Prostate gland (tissue), 2 donors: ENCODE data around the gene CEBPZ.

Experiments used
- CTCF ChIP-seq, 4 experiments: fragments of 200-600 bp in 2 of 4; fragments of 450-650 bp in 2 of 4; sonication (generic) in 2 of 4; IDR thresholded peaks; 1 replicate in 3 of 4; 2 replicates in 1 of 4; pipeline ENCODE4 v1.5.1; 2016 to 2019; ENCODE audit warnings: antibody characterized with exemption in 4 of 4, mild to moderate bottlenecking in 2 of 4, moderate library complexity in 2 of 4
- POLR2A ChIP-seq: fragments of 450-650 bp; IDR thresholded peaks from one replicate; pipeline ENCODE4 v1.6.1; 2016; ENCODE audit warnings: antibody characterized with exemption, mild to moderate bottlenecking

- TF ChIP-seq CTCF (IDR thresholded peaks at IDR 0.05) (no peak), POLR2A (no peak)
Observed at GRCh38 chr2:37276291-37276690, 44.9 kb upstream of the CEBPZ start.
